ACHN (cell line): ENCODE data around the gene MBD3L3.

Experiments
- DNase-seq: peaks from one replicate; pipeline ENCODE4 v3.0.0-alpha.2; 2015
- in situ Hi-C: cut with HindIII; loops from 2 replicates; pipeline ENCODE4 v1.10.0; 2017; ENCODE audit warnings: low sequenced_read_pairs, low pct_ligation_motif_present, low pct_unique_long_range_greater_than_20kb

MBD3L3 gene

GRCh38 chr19:7010722-7011593 lies 47.5 kb downstream of the MBD3L3 start:
- no peak for DNase-seq
- in situ Hi-C loops, result no loop called here

DNA sequence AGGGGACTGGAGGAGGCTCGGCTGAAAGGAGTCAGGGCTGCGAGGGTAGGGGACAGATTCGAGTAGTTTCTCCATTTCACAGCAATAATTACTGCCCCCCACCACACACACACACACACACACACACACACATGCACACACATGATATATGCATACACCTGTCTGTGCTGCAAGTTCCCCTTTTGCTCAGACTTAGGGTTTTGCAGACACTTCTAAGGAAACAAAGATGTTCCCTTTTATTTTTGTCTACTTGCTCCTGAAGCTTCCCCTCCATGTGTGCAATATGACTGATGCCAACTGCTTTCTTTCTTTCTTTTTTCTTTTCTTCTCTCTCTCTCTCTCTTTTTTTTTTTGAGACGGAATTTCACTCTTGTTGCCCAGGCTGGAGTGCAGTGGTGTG lies 50.6 kb downstream of the MBD3L3 start:
- in situ Hi-C loops, result no loop called here
- DNase-seq, result no peak
